HEK293T (cell line): ENCODE data around the gene THSD4.

Source experiments
- CTCF ChIA-PET: fragments of 350-600 bp; formaldehyde crosslinking; extraction: SDS; loops from one replicate; lab custom pipeline; 2021; ENCODE audit warnings: antibody characterized with exemption, inconsistent platforms; lab: Yijun Ruan, JAX
- POLR2A ChIA-PET: fragments of 350-600 bp; formaldehyde crosslinking; extraction: SDS; loops from one replicate; lab custom pipeline; 2020; ENCODE audit warnings: antibody characterized with exemption, inconsistent platforms; lab: Yijun Ruan, JAX
- DNase-seq: peaks from one replicate; pipeline ENCODE4 v3.0.0; 2012; ENCODE audit warnings: mixed read lengths; ENCODE audit errors: extremely low spot score
- ARNT ChIP-seq: fragments of 450-650 bp; IDR thresholded peaks from 2 replicates; pipeline ENCODE4 v1.6.1; 2017; ENCODE audit warnings: mild to moderate bottlenecking
- BHLHE40 ChIP-seq: fragments of 450-650 bp; IDR thresholded peaks from 2 replicates; pipeline ENCODE4 v1.6.1; 2016; ENCODE audit warnings: mild to moderate bottlenecking, moderate library complexity, borderline replicate concordance
- CTBP1 ChIP-seq: fragments of 450-650 bp; IDR thresholded peaks from 2 replicates; pipeline ENCODE4 v1.6.1; 2016; ENCODE audit warnings: borderline replicate concordance
- ELF4 ChIP-seq: fragments of 450-650 bp; IDR thresholded peaks from 2 replicates; pipeline ENCODE4 v1.6.1; 2017; ENCODE audit warnings: antibody characterized with exemption
- FOXA1 ChIP-seq: fragments of 450-650 bp; IDR thresholded peaks from 2 replicates; pipeline ENCODE4 v1.6.1; 2016; ENCODE audit warnings: mild to moderate bottlenecking
- FOXK2 ChIP-seq: fragments of 450-650 bp; IDR thresholded peaks from 2 replicates; pipeline ENCODE4 v1.6.1; 2016; ENCODE audit warnings: mild to moderate bottlenecking
- FOXM1 ChIP-seq: fragments of 450-650 bp; IDR thresholded peaks from 2 replicates; pipeline ENCODE4 v1.6.1; 2017; ENCODE audit warnings: mild to moderate bottlenecking, borderline replicate concordance
- HDGF ChIP-seq: fragments of 450-650 bp; IDR thresholded peaks from 2 replicates; pipeline ENCODE4 v1.6.1; 2017; ENCODE audit warnings: antibody characterized with exemption, borderline replicate concordance
- L3MBTL2 ChIP-seq: fragments of 450-650 bp; conservative IDR thresholded peaks from 2 replicates; pipeline ENCODE4 v1.6.1; 2016; ENCODE audit warnings: mild to moderate bottlenecking
- LEF1 ChIP-seq: fragments of 450-650 bp; IDR thresholded peaks from 2 replicates; pipeline ENCODE4 v1.6.1; 2017; ENCODE audit warnings: mild to moderate bottlenecking, borderline replicate concordance
- NFRKB ChIP-seq: fragments of 450-650 bp; IDR thresholded peaks from 2 replicates; pipeline ENCODE4 v1.6.1; 2016; ENCODE audit warnings: mild to moderate bottlenecking, moderate library complexity
- PKNOX1 ChIP-seq: fragments of 450-650 bp; IDR thresholded peaks from 2 replicates; pipeline ENCODE4 v1.6.1; 2016
- SP1 ChIP-seq: fragments of 450-650 bp; IDR thresholded peaks from 2 replicates; pipeline ENCODE4 v1.6.1; 2017
- SUZ12 ChIP-seq: fragments of 450-650 bp; IDR thresholded peaks from 2 replicates; pipeline ENCODE4 v1.6.1; 2016; ENCODE audit warnings: mild to moderate bottlenecking
- TARDBP ChIP-seq: fragments of 450-650 bp; IDR thresholded peaks from 2 replicates; pipeline ENCODE4 v1.6.1; 2016
- ZNF384 ChIP-seq: fragments of 450-650 bp; IDR thresholded peaks from 2 replicates; pipeline ENCODE4 v1.6.1; 2016

The THSD4 gene

DNA sequence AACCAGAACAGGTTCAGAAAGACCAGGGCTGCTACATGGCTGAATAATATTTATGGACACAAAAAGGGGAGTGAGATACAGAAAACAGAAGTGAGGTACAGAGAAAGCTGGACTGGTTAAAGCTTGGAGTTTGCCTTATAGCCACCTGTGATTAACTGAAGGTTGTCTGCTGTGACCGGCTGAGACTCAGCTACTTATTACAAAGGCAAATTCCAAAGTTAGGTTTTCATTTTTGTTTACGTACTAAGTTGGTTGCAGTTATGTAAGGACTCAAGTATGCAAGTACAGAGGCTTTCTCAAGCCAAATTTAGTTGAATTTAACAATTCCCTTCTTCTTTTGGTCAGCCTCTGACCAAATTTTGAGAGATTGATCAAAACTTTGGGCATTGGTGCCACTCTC is 264.6 kb downstream of the THSD4 start:
- no peak for TF ChIP-seq FOXM1
- no peak for TF ChIP-seq ZNF384
- no peak for TF ChIP-seq ELF4
- no peak for TF ChIP-seq TARDBP
- DNase-seq, result no peak
- POLR2A ChIA-PET, result no interaction called here
- CTCF ChIA-PET, result no interaction called here

- DNase-seq, result no peak
- POLR2A ChIA-PET, result no interaction called here
- no peak for TF ChIP-seq HDGF
- no peak for TF ChIP-seq SP1
- no peak for TF ChIP-seq NFRKB
- TF ChIP-seq ARNT, result no peak
- TF ChIP-seq FOXK2, result no peak
- no peak for TF ChIP-seq ZNF384
- no peak for TF ChIP-seq BHLHE40
- no peak for TF ChIP-seq PKNOX1
- TF ChIP-seq TARDBP, result no peak
- no peak for TF ChIP-seq FOXA1
- no peak for TF ChIP-seq L3MBTL2
- no peak for TF ChIP-seq LEF1
- CTCF ChIA-PET, result no interaction called here
Measured at GRCh38 chr15:71380345-71380744, 265.1 kb downstream of the THSD4 start.

- no peak for DNase-seq
- ChIA-PET POLR2A (interaction anchor here (0.6 kb wide), 1 partner anchor 9 kb away, joined by 3 read pairs; no protein-coding TSS in a partner anchor), CTCF (no interaction called here)
- no peak for TF ChIP-seq L3MBTL2
- no peak for TF ChIP-seq FOXA1
- TF ChIP-seq ARNT, result no peak
- TF ChIP-seq FOXM1, result no peak
- TF ChIP-seq TARDBP, result no peak
- TF ChIP-seq HDGF, result no peak
- TF ChIP-seq ELF4, result no peak
Measured at GRCh38 chr15:71384501-71384900, 269.2 kb downstream of the THSD4 start.

GRCh38 chr15:71385026-71385425 is 269.8 kb downstream of the THSD4 start:
- ChIA-PET POLR2A (interaction anchor here (0.6 kb wide), 1 partner anchor 9 kb away, joined by 3 read pairs; no protein-coding TSS in a partner anchor), CTCF (interaction anchor here (2.8 kb wide), 1 partner anchor 14 kb away, joined by 6 read pairs; no protein-coding TSS in a partner anchor)
- TF ChIP-seq LEF1, result no peak
- TF ChIP-seq SP1, result no peak
- TF ChIP-seq PKNOX1, result no peak
- no peak for TF ChIP-seq L3MBTL2
- no peak for TF ChIP-seq SUZ12
- no peak for TF ChIP-seq TARDBP
- DNase-seq, result no peak

GRCh38 chr15:71385457-71385856 is 270.2 kb downstream of the THSD4 start:
- ChIA-PET POLR2A (no interaction called here), CTCF (interaction anchor here (1.3 to 2.8 kb wide), 3 partner anchors 13 to 55 kb away, joined by 3 to 12 read pairs (median 6); no protein-coding TSS in a partner anchor)
- DNase-seq, result no peak
- TF ChIP-seq ELF4 (no peak), SUZ12 (no peak), CTBP1 (no peak), TARDBP (no peak), L3MBTL2 (no peak), FOXA1 (no peak), HDGF (no peak), FOXM1 (no peak), FOXK2 (no peak), NFRKB (no peak), SP1 (no peak), BHLHE40 (no peak), ZNF384 (no peak), LEF1 (no peak), PKNOX1 (no peak), ARNT (no peak)

DNA sequence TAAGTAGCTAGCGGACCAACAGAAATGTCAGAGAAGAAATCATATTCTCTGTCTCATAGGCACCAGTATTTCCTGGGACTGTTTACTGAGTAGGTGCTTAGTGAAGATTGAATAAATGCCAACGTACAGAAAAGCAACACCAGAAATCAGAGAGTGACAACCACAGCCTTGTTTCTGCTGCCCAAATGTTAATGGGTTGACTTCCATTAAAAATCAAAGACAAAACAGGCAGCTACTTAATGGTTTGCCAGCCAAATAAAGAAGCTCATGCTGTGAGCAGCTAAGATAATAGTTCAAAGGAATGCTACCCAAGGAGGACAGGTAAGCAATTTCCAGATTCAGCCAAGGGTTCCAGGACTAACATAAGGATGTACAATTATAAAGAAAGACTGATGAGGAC is 270.7 kb downstream of the THSD4 start:
- POLR2A ChIA-PET, result no interaction called here
- TF ChIP-seq ZNF384 (no peak), LEF1 (no peak), FOXK2 (no peak), L3MBTL2 (no peak), CTBP1 (no peak), FOXA1 (no peak), SUZ12 (no peak), TARDBP (no peak), PKNOX1 (no peak), HDGF (no peak), FOXM1 (no peak), BHLHE40 (no peak), SP1 (no peak), ARNT (no peak), NFRKB (no peak), ELF4 (no peak)
- CTCF ChIA-PET, result interaction anchor here (0.6 to 2.8 kb wide), 8 partner anchors 13 to 376 kb away, joined by 3 to 12 read pairs (median 4); no protein-coding TSS in a partner anchor
- no peak for DNase-seq
